ENCODE data around the gene RALGDS. TPM values are rescaled to one million over a fixed set of nuclear protein-coding genes. Genes with fewer than 3 reads are reported as not detected.

The RALGDS gene
- total and polyA plus RNA-seq, 9 donors: 26.2 to 139 (median 48.8) TPM

DNA sequence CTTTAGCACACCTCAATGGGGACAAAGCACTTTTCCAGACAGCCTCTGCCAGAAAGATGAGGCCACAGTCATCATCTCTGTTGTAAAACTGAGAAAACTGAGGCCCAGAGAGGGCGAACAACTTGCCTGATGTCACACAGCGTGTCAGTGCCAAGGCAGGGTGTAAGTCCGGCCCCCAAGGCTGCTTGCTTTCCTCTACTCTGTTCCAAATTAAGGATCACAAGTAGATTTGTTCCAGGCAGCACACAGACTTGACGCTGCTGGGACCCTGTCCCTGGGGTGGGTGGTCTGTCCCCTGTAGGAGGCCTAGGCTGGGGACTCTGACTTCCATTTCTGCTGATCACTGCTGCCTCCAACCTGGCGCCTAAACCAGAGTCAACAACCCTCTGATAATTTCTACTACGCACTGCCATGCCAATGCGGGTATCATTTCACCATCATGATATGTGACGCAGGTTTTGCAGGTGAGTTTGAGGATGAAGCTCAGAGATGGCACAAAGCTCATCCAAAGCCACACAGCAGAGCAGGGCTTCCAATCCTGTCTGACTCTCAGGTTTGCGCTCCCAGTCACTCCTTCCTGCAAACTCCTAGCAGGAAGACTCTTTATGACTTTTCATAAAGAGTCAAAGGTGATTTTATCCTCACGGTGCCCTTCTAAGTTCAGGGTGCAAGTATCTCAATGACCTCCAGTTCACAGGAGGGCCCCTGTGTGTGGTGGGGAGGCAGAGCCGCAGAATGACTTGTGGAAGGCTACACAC lies 13.5 kb upstream of the RALGDS start:
- Histone ChIP-seq H3K27me3 (no peaks in the 10 kb centered on the region), H3K4me1 (ENCODE audit: insufficient read depth) (peaks cover 28% of the 10 kb centered on the region), H3K36me3 (no peaks in the 10 kb centered on the region), H3K4me3 (no peak overlapping the region), H3K9me3 (no peaks in the 10 kb centered on the region), H3K27ac (peak overlapping the region; percentile 50 to 73)
- no peak for DNase-seq
- intact Hi-C loops (cut with DNase I): no loop called here
- TF ChIP-seq, protein P1, sequence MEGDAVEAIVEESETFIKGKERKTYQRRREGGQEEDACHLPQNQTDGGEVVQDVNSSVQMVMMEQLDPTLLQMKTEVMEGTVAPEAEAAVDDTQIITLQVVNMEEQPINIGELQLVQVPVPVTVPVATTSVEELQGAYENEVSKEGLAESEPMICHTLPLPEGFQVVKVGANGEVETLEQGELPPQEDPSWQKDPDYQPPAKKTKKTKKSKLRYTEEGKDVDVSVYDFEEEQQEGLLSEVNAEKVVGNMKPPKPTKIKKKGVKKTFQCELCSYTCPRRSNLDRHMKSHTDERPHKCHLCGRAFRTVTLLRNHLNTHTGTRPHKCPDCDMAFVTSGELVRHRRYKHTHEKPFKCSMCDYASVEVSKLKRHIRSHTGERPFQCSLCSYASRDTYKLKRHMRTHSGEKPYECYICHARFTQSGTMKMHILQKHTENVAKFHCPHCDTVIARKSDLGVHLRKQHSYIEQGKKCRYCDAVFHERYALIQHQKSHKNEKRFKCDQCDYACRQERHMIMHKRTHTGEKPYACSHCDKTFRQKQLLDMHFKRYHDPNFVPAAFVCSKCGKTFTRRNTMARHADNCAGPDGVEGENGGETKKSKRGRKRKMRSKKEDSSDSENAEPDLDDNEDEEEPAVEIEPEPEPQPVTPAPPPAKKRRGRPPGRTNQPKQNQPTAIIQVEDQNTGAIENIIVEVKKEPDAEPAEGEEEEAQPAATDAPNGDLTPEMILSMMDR (IDR thresholded peaks at IDR 0.05): no peak
- no peak for TF ChIP-seq POLR2A (IDR thresholded peaks at IDR 0.05)
- TF ChIP-seq EP300 (IDR thresholded peaks at IDR 0.05): no peak
- 72 to 85% (median 79%) methylated on average over 11 of the region's 11 CpGs for WGBS, 3 donors

DNA sequence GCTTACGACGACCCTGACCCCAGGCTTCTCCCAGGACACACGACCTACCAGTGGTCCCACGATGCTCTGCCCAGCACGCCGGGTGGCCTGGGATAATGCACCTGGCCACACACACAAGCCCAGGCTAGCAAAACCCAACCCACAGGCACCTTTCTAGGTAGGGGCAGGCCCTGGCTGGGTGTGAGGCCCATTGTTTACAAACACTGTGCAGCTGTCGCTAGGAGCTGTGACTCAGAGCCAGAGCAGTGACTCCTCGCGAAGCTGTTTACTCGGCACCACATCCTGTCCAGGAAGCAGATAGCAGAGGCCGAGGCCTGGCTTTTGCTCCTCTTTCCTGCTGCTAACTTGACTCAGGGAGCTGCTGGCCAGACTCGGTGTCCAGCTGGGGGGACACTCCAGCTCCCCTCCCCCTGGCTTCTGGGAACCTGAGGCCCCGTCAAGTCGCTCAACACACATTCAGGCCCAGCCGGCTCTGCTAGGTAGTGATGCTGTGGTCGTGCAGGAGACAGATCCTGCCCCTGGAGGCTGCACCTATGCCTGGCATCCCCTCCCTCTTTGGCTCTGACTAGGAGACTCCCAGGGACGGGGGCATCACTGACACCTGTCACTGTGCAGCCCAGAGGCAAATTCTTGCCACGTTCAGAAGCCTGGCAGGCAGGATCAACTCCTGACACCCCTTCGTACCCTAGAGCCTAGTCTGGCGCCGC lies 12.8 kb upstream of the RALGDS start:
- peak overlapping the region; percentile 50 to 73 for H3K27ac ChIP-seq

DNA sequence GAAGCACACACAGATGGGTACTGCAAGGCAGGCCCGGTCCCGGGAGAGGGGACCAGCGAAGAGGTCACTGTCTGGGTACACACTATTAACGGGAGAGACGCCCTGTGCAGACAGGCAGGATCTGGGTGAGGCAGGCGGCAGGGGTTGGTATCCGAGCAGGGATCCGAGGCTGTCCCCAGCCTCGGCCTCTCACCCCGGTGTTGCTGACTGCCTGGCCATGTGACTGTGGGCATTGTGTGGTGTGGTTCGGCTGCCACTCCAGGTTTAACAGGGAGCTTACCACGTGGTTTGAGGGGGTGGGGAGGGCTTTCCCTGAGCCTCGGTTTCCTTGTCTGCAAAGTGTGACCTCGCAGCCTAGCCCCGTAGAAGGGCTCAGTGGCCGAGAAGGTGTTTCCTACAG lies 11.1 kb upstream of the RALGDS start:
- intact Hi-C loops (cut with DNase I): no loop called here
- H3K27me3 ChIP-seq: no peaks in the 10 kb centered on the region
- peaks cover 27% of the 10 kb centered on the region for H3K4me1 ChIP-seq (ENCODE audit: insufficient read depth)
- TF ChIP-seq EP300 (IDR thresholded peaks at IDR 0.05) (no peak), POLR2A (IDR thresholded peaks at IDR 0.05) (no peak)
- TF ChIP-seq, protein P1 (IDR thresholded peaks at IDR 0.05): no peak
- no peak for DNase-seq
- no peaks in the 10 kb centered on the region for H3K36me3 ChIP-seq
- H3K9me3 ChIP-seq: no peaks in the 10 kb centered on the region
- H3K4me3 ChIP-seq: no peak overlapping the region
- WGBS, 3 donors: 91 to 93% (median 91%) methylated on average over 15 to 16 of the region's 16 CpGs
- no peak overlapping the region for H3K27ac ChIP-seq

More for the DNA sequence above, 12.8 kb upstream of the RALGDS start:
- DNase-seq: peak; percentile 78 to 92 (median 80)
- 27 to 32% (median 27%) methylated on average over 21 of the region's 21 CpGs for WGBS, 3 donors
- intact Hi-C loops (cut with DNase I): no loop called here
- Histone ChIP-seq H3K4me1 (ENCODE audit: insufficient read depth) (peaks cover 26% of the 10 kb centered on the region), H3K9me3 (no peaks in the 10 kb centered on the region), H3K27me3 (no peaks in the 10 kb centered on the region), H3K36me3 (no peaks in the 10 kb centered on the region), H3K4me3 (no peak overlapping the region)
- TF ChIP-seq, protein P1 (IDR thresholded peaks at IDR 0.05): no peak
- TF ChIP-seq POLR2A (IDR thresholded peaks at IDR 0.05): peak; percentile 46
- TF ChIP-seq EP300 (IDR thresholded peaks at IDR 0.05): peak; percentile 10

DNA sequence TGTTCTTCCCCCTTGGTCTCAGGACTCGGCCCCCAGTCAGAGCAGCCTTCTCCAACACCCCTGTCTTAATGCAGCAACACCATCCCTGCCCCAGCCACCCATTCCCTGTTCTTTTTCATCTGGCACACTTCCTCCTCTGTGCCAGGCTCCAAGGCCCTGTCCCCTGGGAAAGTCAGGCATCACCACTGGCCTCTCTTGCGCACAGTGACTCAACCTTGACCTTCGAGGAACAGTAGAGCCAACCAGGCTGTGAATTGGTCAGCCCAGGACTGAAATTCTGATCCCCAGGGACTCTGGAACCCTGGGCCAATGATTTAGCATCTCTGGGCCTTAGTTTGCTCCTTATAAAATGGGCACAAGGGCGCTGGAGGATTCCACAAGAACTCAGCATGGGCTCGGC lies 10.5 kb upstream of the RALGDS start:
- no peaks in the 10 kb centered on the region for H3K36me3 ChIP-seq
- H3K4me1 ChIP-seq (ENCODE audit: insufficient read depth): peaks cover 34% of the 10 kb centered on the region
- WGBS, 3 donors: 88 to 91% (median 89%) methylated on average over 5 of the region's 5 CpGs
- no peak overlapping the region for H3K4me3 ChIP-seq
- H3K9me3 ChIP-seq: no peaks in the 10 kb centered on the region
- no peaks in the 10 kb centered on the region for H3K27me3 ChIP-seq
- no peak for DNase-seq
- intact Hi-C loops (cut with DNase I): no loop called here
- TF ChIP-seq EP300 (IDR thresholded peaks at IDR 0.05): no peak
- TF ChIP-seq POLR2A (IDR thresholded peaks at IDR 0.05): no peak
- TF ChIP-seq, protein P1 (IDR thresholded peaks at IDR 0.05): no peak
- no peak overlapping the region for H3K27ac ChIP-seq
